ENCODE data around the gene PARVG. TPM values are rescaled to one million over a fixed set of nuclear protein-coding genes. Genes with fewer than 3 reads are reported as not detected.
A peak's percentile ranks its signal among the peaks of the same experiment; 100 is the strongest.

Gene PARVG
- total and polyA plus RNA-seq, 2 experiments from 2014 or later, result not detected

- Histone ChIP-seq H3K79me2 (ENCODE audit: insufficient read depth) (no peaks in the 10 kb centered on the region), H3F3A (ENCODE audit: insufficient read depth) (no peaks in the 10 kb centered on the region), H4K20me1 (ENCODE audit: insufficient read depth) (no peaks in the 10 kb centered on the region), H3K9ac (no peak overlapping the region), H3K9me3 (ENCODE audit: low read depth) (no peaks in the 10 kb centered on the region), H3K36me3 (ENCODE audit: low read depth) (no peaks in the 10 kb centered on the region), H3K4me2 (ENCODE audit: unreplicated experiment) (no peak overlapping the region), H2AFZ (no peak overlapping the region), H3K27ac (no peak overlapping the region), H3K27me3 (replicated peaks; ENCODE audit: insufficient read depth) (0 out of 2 replicates have a peak, but pooled peaks cover 7% of the 10 kb centered on the region), H3K9me2 (ENCODE audit: insufficient read depth) (no peaks in the 10 kb centered on the region), H3K4me1 (ENCODE audit: insufficient read depth) (no peaks in the 10 kb centered on the region), H3K4me3 (no peak overlapping the region)
- no peak for DNase-seq
- in situ Hi-C loops (cut with MboI), result no loop called here
- WGBS, 2 experiments (ENCODE audit: low coverage in 1 of 2, low lambda C conversion rate in 2 of 2, missing lambda C conversion rate in 2 of 2), result 75 to 81% methylated on average over 8 of the region's 8 CpGs
- TF ChIP-seq EZH2phosphoT487 (IDR thresholded peaks at IDR 0.05; ENCODE audit: insufficient read depth, low read depth), result no peak
- TF ChIP-seq EZH2 (IDR thresholded peaks at IDR 0.05; ENCODE audit: insufficient read depth, poor library complexity, severe bottlenecking), result no peak
Measured at GRCh38 chr22:44188316-44188715, 7.6 kb downstream of the PARVG start.

GRCh38 chr22:44188986-44189630, 8.4 kb downstream of the PARVG start:
- no peaks in the 10 kb centered on the region for H3K9me2 ChIP-seq (ENCODE audit: insufficient read depth)
- H4K20me1 ChIP-seq (ENCODE audit: insufficient read depth), result no peaks in the 10 kb centered on the region
- H3K9me3 ChIP-seq (ENCODE audit: low read depth), result no peaks in the 10 kb centered on the region
- 74 to 75% methylated on average over 12 of the region's 12 CpGs for WGBS, 2 experiments (ENCODE audit: low coverage in 1 of 2, low lambda C conversion rate in 2 of 2, missing lambda C conversion rate in 2 of 2)
- no peaks in the 10 kb centered on the region for H3K4me1 ChIP-seq (ENCODE audit: insufficient read depth)
- no peak overlapping the region for H3K9ac ChIP-seq
- no peak overlapping the region for H3K4me2 ChIP-seq (ENCODE audit: unreplicated experiment)
- H3K79me2 ChIP-seq (ENCODE audit: insufficient read depth), result no peaks in the 10 kb centered on the region
- DNase-seq, result no peak
- peaks cover 5% of the 10 kb centered on the region; the same call in 1 of the 2 replicates for H3K27me3 ChIP-seq (replicated peaks; ENCODE audit: insufficient read depth)
- H3F3A ChIP-seq (ENCODE audit: insufficient read depth), result no peaks in the 10 kb centered on the region
- TF ChIP-seq EZH2 (IDR thresholded peaks at IDR 0.05; ENCODE audit: insufficient read depth, poor library complexity, severe bottlenecking) (no peak), EZH2phosphoT487 (IDR thresholded peaks at IDR 0.05; ENCODE audit: insufficient read depth, low read depth) (no peak)
- H3K4me3 ChIP-seq, result no peak overlapping the region
- H3K27ac ChIP-seq, result no peak overlapping the region
- H2AFZ ChIP-seq, result no peak overlapping the region
- in situ Hi-C loops (cut with MboI), result no loop called here
- no peaks in the 10 kb centered on the region for H3K36me3 ChIP-seq (ENCODE audit: low read depth)

- Histone ChIP-seq H3K9ac (no peak overlapping the region), H3K36me3 (ENCODE audit: low read depth) (no peaks in the 10 kb centered on the region), H3K9me2 (ENCODE audit: insufficient read depth) (no peaks in the 10 kb centered on the region), H3K4me2 (ENCODE audit: unreplicated experiment) (no peak overlapping the region), H3F3A (ENCODE audit: insufficient read depth) (no peaks in the 10 kb centered on the region), H3K4me3 (no peak overlapping the region), H3K9me3 (ENCODE audit: low read depth) (no peaks in the 10 kb centered on the region), H3K27ac (no peak overlapping the region), H3K79me2 (ENCODE audit: insufficient read depth) (no peaks in the 10 kb centered on the region), H3K4me1 (ENCODE audit: insufficient read depth) (no peaks in the 10 kb centered on the region), H4K20me1 (ENCODE audit: insufficient read depth) (no peaks in the 10 kb centered on the region), H3K27me3 (replicated peaks; ENCODE audit: insufficient read depth) (peaks cover 6% of the 10 kb centered on the region), H2AFZ (no peak overlapping the region)
- no peak for DNase-seq
- in situ Hi-C loops (cut with MboI), result no loop called here
- no peak for TF ChIP-seq EZH2 (IDR thresholded peaks at IDR 0.05; ENCODE audit: insufficient read depth, poor library complexity, severe bottlenecking)
- WGBS, 2 experiments (ENCODE audit: low coverage in 1 of 2, low lambda C conversion rate in 2 of 2, missing lambda C conversion rate in 2 of 2), result 74 to 75% methylated on average over 12 of the region's 12 CpGs
Measured at GRCh38 chr22:44190381-44190976, 9.8 kb downstream of the PARVG start.

- in situ Hi-C loops (cut with MboI), result no loop called here
- 21 to 35% methylated on average over 9 of the region's 9 CpGs for WGBS, 2 experiments (ENCODE audit: low coverage in 1 of 2, low lambda C conversion rate in 2 of 2, missing lambda C conversion rate in 2 of 2)
Measured at GRCh38 chr22:44191036-44191454, 10.3 kb downstream of the PARVG start.

More at GRCh38 chr22:44191036-44191454, 10.3 kb downstream of the PARVG start:
- Histone ChIP-seq H4K20me1 (ENCODE audit: insufficient read depth) (no peaks in the 10 kb centered on the region), H3F3A (ENCODE audit: insufficient read depth) (no peaks in the 10 kb centered on the region), H3K27ac (no peak overlapping the region), H3K27me3 (replicated peaks; ENCODE audit: insufficient read depth) (peaks cover 6% of the 10 kb centered on the region), H3K79me2 (ENCODE audit: insufficient read depth) (no peaks in the 10 kb centered on the region), H3K9ac (no peak overlapping the region), H3K9me3 (ENCODE audit: low read depth) (no peaks in the 10 kb centered on the region), H3K9me2 (ENCODE audit: insufficient read depth) (no peaks in the 10 kb centered on the region), H3K4me2 (ENCODE audit: unreplicated experiment) (no peak overlapping the region), H3K36me3 (ENCODE audit: low read depth) (no peaks in the 10 kb centered on the region), H2AFZ (no peak overlapping the region), H3K4me1 (ENCODE audit: insufficient read depth) (no peaks in the 10 kb centered on the region), H3K4me3 (no peak overlapping the region)
- no peak for TF ChIP-seq EZH2 (IDR thresholded peaks at IDR 0.05; ENCODE audit: insufficient read depth, poor library complexity, severe bottlenecking)
- TF ChIP-seq EZH2phosphoT487 (IDR thresholded peaks at IDR 0.05; ENCODE audit: insufficient read depth, low read depth), result no peak
- peak; percentile 49 for DNase-seq

All from GM23248 (cell line).